ENCODE data around the gene DIPK1A.

DIPK1A gene

DNA sequence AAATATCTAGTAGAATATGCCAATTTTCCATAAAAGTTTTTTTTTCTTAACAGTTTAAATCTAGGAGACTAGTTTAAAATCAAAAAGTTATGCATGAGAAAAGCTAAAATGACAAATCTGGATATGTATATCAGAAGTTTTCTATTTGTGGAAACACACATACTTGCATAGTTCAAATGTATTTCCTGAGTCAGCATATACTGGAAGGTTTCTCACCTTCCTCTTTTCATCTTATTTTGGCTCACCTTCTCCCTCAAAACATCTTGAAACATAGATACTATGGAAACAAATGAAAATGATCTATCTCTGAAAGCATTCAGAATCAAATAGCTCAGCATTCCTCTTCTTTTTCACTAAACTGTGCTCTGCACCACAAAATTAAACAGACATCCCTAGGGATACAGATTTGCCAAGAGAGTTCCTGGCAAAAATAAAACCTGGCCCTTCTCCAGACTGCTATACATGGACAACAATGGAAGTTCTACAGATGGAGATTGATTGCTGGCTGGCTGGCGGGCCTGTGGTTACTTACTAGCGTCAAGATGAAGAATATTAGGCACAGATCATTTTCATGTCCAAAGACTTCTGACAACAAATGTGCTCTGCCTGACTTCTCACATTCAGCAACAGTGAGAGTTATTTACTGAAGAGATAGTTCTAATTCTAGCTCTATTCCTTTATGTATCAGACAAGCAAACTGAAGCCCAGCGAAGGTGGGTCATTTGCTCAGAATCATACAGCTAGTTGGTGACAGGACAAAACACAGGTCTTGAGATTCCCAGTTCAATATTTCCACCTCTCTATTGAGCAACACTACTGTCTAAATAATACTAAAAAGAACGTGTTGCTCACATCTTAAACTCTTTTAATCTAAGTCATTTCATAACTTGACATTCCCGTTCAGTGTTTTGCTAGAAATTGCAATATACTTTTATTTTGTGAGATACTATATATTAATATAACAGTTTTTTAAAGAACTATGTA is 26.6 kb downstream of the DIPK1A start:
- TF ChIP-seq, protein P1, sequence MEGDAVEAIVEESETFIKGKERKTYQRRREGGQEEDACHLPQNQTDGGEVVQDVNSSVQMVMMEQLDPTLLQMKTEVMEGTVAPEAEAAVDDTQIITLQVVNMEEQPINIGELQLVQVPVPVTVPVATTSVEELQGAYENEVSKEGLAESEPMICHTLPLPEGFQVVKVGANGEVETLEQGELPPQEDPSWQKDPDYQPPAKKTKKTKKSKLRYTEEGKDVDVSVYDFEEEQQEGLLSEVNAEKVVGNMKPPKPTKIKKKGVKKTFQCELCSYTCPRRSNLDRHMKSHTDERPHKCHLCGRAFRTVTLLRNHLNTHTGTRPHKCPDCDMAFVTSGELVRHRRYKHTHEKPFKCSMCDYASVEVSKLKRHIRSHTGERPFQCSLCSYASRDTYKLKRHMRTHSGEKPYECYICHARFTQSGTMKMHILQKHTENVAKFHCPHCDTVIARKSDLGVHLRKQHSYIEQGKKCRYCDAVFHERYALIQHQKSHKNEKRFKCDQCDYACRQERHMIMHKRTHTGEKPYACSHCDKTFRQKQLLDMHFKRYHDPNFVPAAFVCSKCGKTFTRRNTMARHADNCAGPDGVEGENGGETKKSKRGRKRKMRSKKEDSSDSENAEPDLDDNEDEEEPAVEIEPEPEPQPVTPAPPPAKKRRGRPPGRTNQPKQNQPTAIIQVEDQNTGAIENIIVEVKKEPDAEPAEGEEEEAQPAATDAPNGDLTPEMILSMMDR (IDR thresholded peaks at IDR 0.05): no peak
- H3K9me3 Mint-ChIP-seq: no peaks in the 10 kb centered on the region
- H3K4me3 Mint-ChIP-seq: no peak overlapping the region
- DNase-seq: no peak
- H3K27ac Mint-ChIP-seq: no peak overlapping the region
- no peaks in the 10 kb centered on the region for H3K27me3 Mint-ChIP-seq (ENCODE audit: low read depth, poor library complexity)
- H3K4me1 Mint-ChIP-seq: peaks cover 6% of the 10 kb centered on the region
- H3K36me3 Mint-ChIP-seq (ENCODE audit: low read depth): no peaks in the 10 kb centered on the region

DNA sequence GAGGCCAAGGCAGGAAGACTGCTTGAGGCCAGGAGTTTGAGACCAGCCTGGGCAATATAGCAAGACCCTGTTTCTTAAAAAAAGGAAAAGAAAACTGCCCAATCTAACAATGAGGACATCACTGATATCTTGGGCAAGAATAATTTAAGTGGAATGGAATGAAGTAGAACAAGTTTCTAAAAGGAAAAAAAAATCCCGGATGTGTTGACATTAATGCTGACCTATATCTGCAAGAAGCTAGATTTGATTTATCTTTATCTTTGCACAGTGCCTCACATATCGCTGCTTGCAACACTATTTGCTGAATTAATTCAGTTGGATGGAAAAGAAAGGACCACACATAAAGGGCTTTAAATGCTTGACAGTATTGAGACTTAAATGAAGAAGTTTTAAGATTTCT is 27.8 kb downstream of the DIPK1A start:
- Mint-ChIP-seq H3K4me3 (no peak overlapping the region), H3K27ac (no peak overlapping the region), H3K4me1 (peaks cover 6% of the 10 kb centered on the region)

DNA sequence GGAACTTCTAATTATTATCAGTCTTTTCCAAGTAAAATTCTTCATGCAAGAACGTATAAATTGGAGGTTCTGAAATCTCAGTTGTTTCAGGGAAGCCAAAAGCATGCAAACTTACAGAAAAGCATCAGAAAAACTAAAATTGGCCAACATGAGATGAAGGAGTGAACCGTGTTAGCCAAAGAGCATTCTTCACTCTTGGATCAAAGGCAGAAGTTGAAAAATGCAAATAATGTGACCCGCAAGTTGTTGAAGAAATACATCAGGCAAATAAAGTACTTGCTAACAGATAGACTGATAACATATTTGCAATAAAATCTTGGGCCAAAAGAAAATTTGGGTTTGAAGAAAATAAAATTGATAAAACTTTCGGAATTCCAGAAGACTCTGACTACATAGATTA is 29.6 kb downstream of the DIPK1A start:
- no peaks in the 10 kb centered on the region for H3K27me3 Mint-ChIP-seq (ENCODE audit: low read depth, poor library complexity)
- H3K27ac Mint-ChIP-seq: no peak overlapping the region
- no peak for DNase-seq
- H3K4me3 Mint-ChIP-seq: no peak overlapping the region
- no peaks in the 10 kb centered on the region for H3K36me3 Mint-ChIP-seq (ENCODE audit: low read depth)
- H3K9me3 Mint-ChIP-seq: no peaks in the 10 kb centered on the region
- TF ChIP-seq, protein P1 (IDR thresholded peaks at IDR 0.05): no peak
- H3K4me1 Mint-ChIP-seq: peaks cover 6% of the 10 kb centered on the region

More for the DNA sequence above, 27.8 kb downstream of the DIPK1A start:
- Mint-ChIP-seq H3K27me3 (ENCODE audit: low read depth, poor library complexity) (no peaks in the 10 kb centered on the region), H3K9me3 (no peaks in the 10 kb centered on the region), H3K36me3 (ENCODE audit: low read depth) (no peaks in the 10 kb centered on the region)
- TF ChIP-seq, protein P1 (IDR thresholded peaks at IDR 0.05): no peak
- no peak for DNase-seq

DNA sequence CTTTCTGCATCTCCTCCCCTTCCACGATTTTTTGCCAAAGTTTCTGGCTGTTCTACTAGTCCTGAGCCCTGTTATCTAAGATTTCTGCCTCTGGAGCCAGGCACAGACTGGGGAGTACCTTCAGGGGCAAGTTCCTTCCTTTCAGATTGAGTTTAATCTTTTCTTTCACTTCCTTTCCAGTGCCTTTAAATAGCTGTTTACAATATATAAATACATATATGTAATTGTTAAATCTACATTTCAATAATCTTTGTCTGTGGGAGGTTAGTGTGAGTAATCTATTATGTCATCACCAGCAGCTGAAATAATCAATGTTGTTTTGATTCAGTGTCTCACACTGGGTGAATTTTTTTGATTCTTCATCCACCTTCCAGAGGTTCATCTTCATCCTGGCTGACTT is 31.8 kb downstream of the DIPK1A start:
- H3K27me3 Mint-ChIP-seq (ENCODE audit: low read depth, poor library complexity): no peaks in the 10 kb centered on the region
- no peaks in the 10 kb centered on the region for H3K4me1 Mint-ChIP-seq
- H3K9me3 Mint-ChIP-seq: no peaks in the 10 kb centered on the region
- H3K36me3 Mint-ChIP-seq (ENCODE audit: low read depth): no peaks in the 10 kb centered on the region
- no peak for DNase-seq
- H3K27ac Mint-ChIP-seq: no peak overlapping the region
- no peak overlapping the region for H3K4me3 Mint-ChIP-seq
- TF ChIP-seq, protein P1 (IDR thresholded peaks at IDR 0.05): no peak

DNA sequence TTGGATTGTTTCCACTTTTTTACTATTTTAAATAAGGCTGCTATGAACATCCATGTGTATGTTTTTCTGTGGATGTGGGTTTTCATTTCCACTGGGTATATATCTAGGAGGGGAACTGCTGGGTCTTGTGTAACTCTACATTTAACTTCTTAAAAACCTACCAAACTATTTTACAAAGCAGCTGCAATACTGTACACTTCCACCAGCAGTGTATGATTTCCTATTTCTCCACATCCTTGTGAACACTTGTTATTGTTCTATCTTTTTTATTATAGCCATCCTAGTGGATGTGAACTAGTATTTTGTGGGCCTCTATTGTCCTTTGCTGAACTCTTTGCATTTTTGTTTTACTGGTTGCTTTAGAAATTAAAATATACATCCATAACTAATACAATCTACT is 33.4 kb downstream of the DIPK1A start:
- H3K4me3 Mint-ChIP-seq: no peak overlapping the region
- no peaks in the 10 kb centered on the region for H3K36me3 Mint-ChIP-seq (ENCODE audit: low read depth)
- no peaks in the 10 kb centered on the region for H3K4me1 Mint-ChIP-seq
- no peak for DNase-seq
- H3K27me3 Mint-ChIP-seq (ENCODE audit: low read depth, poor library complexity): peaks cover 2% of the 10 kb centered on the region
- TF ChIP-seq, protein P1 (IDR thresholded peaks at IDR 0.05): no peak
- no peaks in the 10 kb centered on the region for H3K9me3 Mint-ChIP-seq
- H3K27ac Mint-ChIP-seq: no peak overlapping the region

DNA sequence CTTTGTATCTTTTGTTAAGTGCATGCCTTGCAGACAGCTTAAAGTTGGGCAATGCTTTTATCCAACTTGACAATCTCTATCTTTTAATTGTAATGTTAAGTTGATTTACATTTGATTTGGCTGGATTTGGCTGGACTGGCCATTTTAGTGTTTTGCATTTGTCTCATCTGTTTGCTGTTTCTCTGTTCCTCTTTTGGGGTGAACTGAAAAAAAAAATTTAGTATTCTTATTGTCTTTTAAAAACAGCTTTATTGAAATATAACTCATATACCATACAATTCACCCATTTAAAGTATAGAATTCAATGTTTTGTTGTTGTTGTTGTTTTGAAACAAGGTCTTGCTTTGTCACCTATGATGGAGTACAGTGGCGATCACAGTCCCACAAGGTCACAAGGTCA is 34.4 kb downstream of the DIPK1A start:
- H3K36me3 Mint-ChIP-seq (ENCODE audit: low read depth): no peaks in the 10 kb centered on the region

More for the DNA sequence above, 34.4 kb downstream of the DIPK1A start:
- TF ChIP-seq, protein P1 (IDR thresholded peaks at IDR 0.05): no peak
- H3K27me3 Mint-ChIP-seq (ENCODE audit: low read depth, poor library complexity): peaks cover 2% of the 10 kb centered on the region
- no peak overlapping the region for H3K4me3 Mint-ChIP-seq
- no peak overlapping the region for H3K27ac Mint-ChIP-seq
- H3K9me3 Mint-ChIP-seq: no peaks in the 10 kb centered on the region
- no peaks in the 10 kb centered on the region for H3K4me1 Mint-ChIP-seq
- no peak for DNase-seq

All from nephron progenitor cell (in vitro differentiated cells).